H1 (cell line): ENCODE results near the gene CHAD. TPM values are rescaled to one million over a fixed set of nuclear protein-coding genes. Genes with fewer than 3 reads are reported as not detected.

Source experiments
- CTCF ChIA-PET: fragments of 300-600 bp; sonication (Branson Sonifier 250); formaldehyde crosslinking; loops from one replicate; lab custom pipeline; 2021; ENCODE audit not compliant: partially characterized antibody; lab: Charles Lee
- POLR2A ChIA-PET: fragments of 300-600 bp; sonication (Branson Sonifier 250); formaldehyde crosslinking; loops from one replicate; lab custom pipeline; 2021; ENCODE audit warnings: inconsistent platforms; ENCODE audit not compliant: partially characterized antibody; lab: Charles Lee
- DNase-seq, 2 experiments: peaks; one replicate each; pipeline versions ENCODE4 v3.0.0 to v3.0.0-alpha.2; 2010 to 2022; ENCODE audit warnings: low spot score in 2 of 2, low read depth in 1 of 2, mixed read lengths in 1 of 2
- FAIRE-seq: peaks from 2 replicates; lab custom pipeline; 2011; peaks lifted over from hg19 to GRCh38; lab: Jason Lieb, UNC
- H2AFZ ChIP-seq: 2 replicates; pipeline ENCODE4 v1.8.1; 2012; ENCODE audit warnings: low read length, inconsistent platforms
- H2AK5ac ChIP-seq: 2 replicates; pipeline ENCODE4 v1.6.1; 2013; ENCODE audit warnings: low read depth, low read length
- H2BK120ac ChIP-seq: replicated peaks from 2 replicates; pipeline ENCODE3; 2013; ENCODE audit warnings: low read depth, low read length, inconsistent platforms
- H2BK12ac ChIP-seq: 2 replicates; pipeline ENCODE4 v1.6.1; 2013; ENCODE audit warnings: low read depth, low read length
- H2BK15ac ChIP-seq: 2 replicates; pipeline ENCODE4 v1.6.1; 2013; ENCODE audit warnings: low read length
- H2BK20ac ChIP-seq: 2 replicates; pipeline ENCODE4 v1.6.1; 2013; ENCODE audit warnings: low read length
- H2BK5ac ChIP-seq: 2 replicates; pipeline ENCODE4 v1.6.1; 2013; ENCODE audit warnings: low read depth, low read length
- H3K14ac ChIP-seq: 2 replicates; pipeline ENCODE4 v1.6.1; 2013; ENCODE audit warnings: inconsistent platforms; ENCODE audit not compliant: insufficient read length
- H3K18ac ChIP-seq: 2 replicates; pipeline ENCODE4 v1.6.1; 2013; ENCODE audit warnings: low read length; ENCODE audit errors: extremely low read depth
- H3K23ac ChIP-seq: 2 replicates; pipeline ENCODE4 v1.6.1; 2013; ENCODE audit warnings: inconsistent platforms; ENCODE audit not compliant: insufficient read length
- H3K23me2 ChIP-seq: 2 replicates; pipeline ENCODE4 v1.6.1; 2013; ENCODE audit warnings: low read depth, low read length
- H3K27ac ChIP-seq: 2 replicates; pipeline ENCODE4 v1.6.1; 2011; ENCODE audit warnings: low read depth, low read length, inconsistent platforms
- H3K27me3 ChIP-seq, 4 experiments: replicated peaks in 1 of 4; 1 replicate in 1 of 4; 2 replicates in 3 of 4; pipeline versions ENCODE4 v1.6.1 to v1.8.1; 2011 to 2013; ENCODE audit warnings: low read length in 3 of 4, mild to moderate bottlenecking in 3 of 4, inconsistent platforms in 2 of 4, mixed read lengths in 2 of 4, moderate library complexity in 1 of 4; ENCODE audit not compliant: control insufficient read depth in 3 of 4, insufficient read depth in 3 of 4; ENCODE audit errors: extremely low read depth in 1 of 4
- H3K36me3 ChIP-seq, 4 experiments: 2 replicates each; pipeline versions ENCODE4 v1.6.1 to v1.8.1; 2011 to 2013; ENCODE audit warnings: mild to moderate bottlenecking in 4 of 4, low read length in 3 of 4, moderate library complexity in 2 of 4, control low read depth in 1 of 4, inconsistent platforms in 1 of 4; ENCODE audit not compliant: insufficient read depth in 4 of 4, control insufficient read depth in 2 of 4
- H3K4ac ChIP-seq: replicated peaks from 2 replicates; pipeline ENCODE3; 2013; ENCODE audit warnings: low read length, low read depth, mixed read lengths, inconsistent platforms; ENCODE audit not compliant: insufficient read length
- H3K4me1 ChIP-seq, 4 experiments: replicated peaks in 1 of 4; 1 replicate in 1 of 4; 2 replicates in 3 of 4; pipeline versions ENCODE4 v1.6.1 to v1.8.1; 2011 to 2013; ENCODE audit warnings: low read length in 3 of 4, inconsistent platforms in 2 of 4, mixed read lengths in 1 of 4; ENCODE audit not compliant: insufficient read depth in 4 of 4, control insufficient read depth in 3 of 4
- H3K4me2 ChIP-seq, 2 experiments: 2 replicates each; pipeline versions ENCODE4 v1.6.1 to v1.8.1; 2011 to 2013; ENCODE audit warnings: low read depth in 2 of 2, low read length in 2 of 2, control low read depth in 1 of 2, inconsistent platforms in 1 of 2, mild to moderate bottlenecking in 1 of 2; ENCODE audit not compliant: insufficient read depth in 1 of 2
- H3K4me3 ChIP-seq, 4 experiments: fragments of 200-600, 300-600 bp in 1 of 4; sonication (generic), shearing (Covaris generic), sonication (Bioruptor Twin) in 1 of 4; 2 replicates each; pipeline versions ENCODE4 v1.5.1 to v1.8.1; 2011 to 2016; ENCODE audit warnings: low read length in 4 of 4, low read depth in 3 of 4, control low read depth in 2 of 4, inconsistent platforms in 2 of 4, mild to moderate bottlenecking in 2 of 4, mixed read lengths in 1 of 4, moderate library complexity in 1 of 4; ENCODE audit not compliant: insufficient read depth in 2 of 4; ENCODE audit errors: extremely low read depth in 1 of 4
- H3K56ac ChIP-seq: replicated peaks from 2 replicates; pipeline ENCODE3; 2013; ENCODE audit warnings: low read depth, mild to moderate bottlenecking, mixed read lengths, low read length, inconsistent platforms; ENCODE audit not compliant: insufficient read length
- H3K79me1 ChIP-seq: 2 replicates; pipeline ENCODE4 v1.6.1; 2013; ENCODE audit warnings: low read depth, low read length, control low read depth
- H3K79me2 ChIP-seq, 2 experiments: 2 replicates each; pipeline versions ENCODE4 v1.6.1 to v1.8.1; 2012 to 2013; ENCODE audit warnings: low read length in 2 of 2, mild to moderate bottlenecking in 2 of 2, inconsistent platforms in 1 of 2; ENCODE audit not compliant: insufficient read depth in 2 of 2, control insufficient read depth in 1 of 2
- H3K9ac ChIP-seq, 4 experiments: replicated peaks in 1 of 4; 1 replicate in 1 of 4; 2 replicates in 3 of 4; pipeline versions ENCODE4 v1.6.1 to v1.8.1; 2011 to 2013; ENCODE audit warnings: low read depth in 3 of 4, low read length in 3 of 4, control low read depth in 2 of 4, mild to moderate bottlenecking in 2 of 4, moderate library complexity in 2 of 4, inconsistent platforms in 1 of 4; ENCODE audit errors: extremely low read depth in 1 of 4
- H3K9me3 ChIP-seq, 2 experiments: 2 replicates each; pipeline versions ENCODE4 v1.6.1 to v1.8.1; 2012 to 2013; ENCODE audit warnings: mild to moderate bottlenecking in 2 of 2, moderate library complexity in 2 of 2, control low read depth in 1 of 2, inconsistent platforms in 1 of 2, low read depth in 1 of 2, low read length in 1 of 2, mixed read lengths in 1 of 2; ENCODE audit not compliant: insufficient read depth in 2 of 2
- H4K20me1 ChIP-seq, 2 experiments: replicated peaks in 1 of 2; 2 replicates each; pipeline versions ENCODE3 to v1.8.1; 2011 to 2013; ENCODE audit warnings: inconsistent platforms in 2 of 2, low read length in 2 of 2, mild to moderate bottlenecking in 1 of 2; ENCODE audit not compliant: insufficient read depth in 2 of 2, control insufficient read depth in 1 of 2
- H4K5ac ChIP-seq: 2 replicates; pipeline ENCODE4 v1.6.1; 2013; ENCODE audit warnings: low read length, low read depth, mixed read lengths, inconsistent platforms; ENCODE audit not compliant: insufficient read length
- H4K8ac ChIP-seq: 2 replicates; pipeline ENCODE4 v1.8.0; 2013; ENCODE audit warnings: mild to moderate bottlenecking, moderate library complexity, low read length, inconsistent platforms; ENCODE audit not compliant: insufficient read depth; ENCODE audit errors: extremely low read depth
- H4K91ac ChIP-seq: replicated peaks from 2 replicates; pipeline ENCODE3; 2013; ENCODE audit warnings: low read length, mixed read lengths, inconsistent platforms; ENCODE audit not compliant: insufficient read length
- CHD2 ChIP-seq: IDR thresholded peaks from 2 replicates; pipeline ENCODE4 v1.6.1; 2012; ENCODE audit warnings: low read length, improper control_type of control experiment
- RNF2 ChIP-seq: fragments of 200-900, 300-1000 bp; sonication (generic); IDR thresholded peaks from 2 replicates; pipeline ENCODE4 v1.7.1; 2016; ENCODE audit warnings: borderline replicate concordance, low read depth, mild to moderate bottlenecking, antibody characterized with exemption, low read length; ENCODE audit not compliant: poor library complexity, severe bottlenecking; ENCODE audit errors: missing control alignments
- RXRA ChIP-seq: IDR thresholded peaks from 2 replicates; pipeline ENCODE4 v1.6.1; 2011; ENCODE audit warnings: low read depth, mild to moderate bottlenecking, low read length, moderate library complexity; ENCODE audit not compliant: insufficient read depth
- SAP30 ChIP-seq: fragments of 300-600 bp; sonication (generic); IDR thresholded peaks from 2 replicates; pipeline ENCODE4 v1.7.1; 2012; ENCODE audit warnings: low read length, moderate library complexity, mild to moderate bottlenecking, inconsistent platforms; ENCODE audit not compliant: insufficient read depth, insufficient replicate concordance
- TAF7 ChIP-seq: optimal IDR thresholded peaks from 2 replicates; pipeline ENCODE3; 2011; ENCODE audit warnings: low read depth, mild to moderate bottlenecking, inconsistent platforms, low read length, moderate library complexity, borderline replicate concordance
- WGBS, 2 experiments: shearing (Covaris generic) in 1 of 2; methylation state at CpG; one replicate each; pipeline versions ENCODE4 v1.1.6 to v1.1.7; 2013 to 2015; ENCODE audit warnings: low lambda C conversion rate in 2 of 2, mixed read lengths in 2 of 2, inconsistent platforms in 1 of 2, low coverage in 1 of 2, missing lambda C conversion rate in 1 of 2; ENCODE audit not compliant: insufficient replicate concordance in 2 of 2, insufficient coverage in 1 of 2, insufficient read length in 1 of 2; ENCODE audit errors: extremely low coverage in 1 of 2, missing lambda C conversion rate in 1 of 2; 5-methylcytosine and 5-hydroxymethylcytosine counted together
- polyA plus RNA-seq, 7 experiments: library from polyadenylated mRNA; depleted of rRNA in 3 of 7; stranded (reverse) in 5 of 7; unstranded in 2 of 7; fragments of >200 nt in 5 of 7; fragments of 200-250 nt in 2 of 7; gene quantifications; 1 replicate in 5 of 7; 2 replicates in 1 of 7; 4 replicates in 1 of 7; pipeline versions ENCODE4 v1.2.1 to v1.2.3, GENCODE V29; 2011 to 2013; ENCODE audit warnings: missing spikeins in 2 of 7, mixed read lengths in 2 of 7
- total RNA-seq: library from RNA; stranded (reverse); fragmentation: NEBNext Ultra II Directional; extraction: Animal tissue kit (Norgen Biotek cat#: 25700); gene quantifications from 2 replicates; pipeline ENCODE4 v1.2.1, GENCODE V29; 2021

CHAD gene
- total and polyA plus RNA-seq, 2 of the 8 experiments (the other 6 are each of a cell fraction or from before 2014, with no cell fraction given), result 0.03 TPM; not detected in 1

GRCh38 chr17:50421308-50422051, 47.2 kb downstream of the CHAD start:
- ChIA-PET CTCF (interaction anchor here (0.6 to 2.2 kb wide), 2 partner anchors 24 to 96 kb away, joined by 4 to 14 read pairs; partner anchors contain the start of gene LRRC59), POLR2A (no interaction called here)
- H3K27me3 ChIP-seq, result peaks cover 0 to 2% (median 0%) of the 10 kb centered on the region in 4 experiments; a peak in 3 of 7 replicates
- no peak overlapping the region for H3K9ac ChIP-seq
- no peak overlapping the region for H2BK15ac ChIP-seq
- H2AK5ac ChIP-seq, result no peak overlapping the region
- H4K91ac ChIP-seq, result no peak overlapping the region
- H3K4me1 ChIP-seq, result peaks cover 0 to 8% (median 4%) of the 10 kb centered on the region in 4 experiments; a peak in 5 of 7 replicates
- DNase-seq, result no peak
- H3K56ac ChIP-seq, result no peak overlapping the region
- H3K79me2 ChIP-seq, result no peaks in the 10 kb centered on the region
- TF ChIP-seq RXRA (no peak), TAF7 (no peak), RNF2 (no peak), CHD2 (no peak), SAP30 (no peak)
- H3K27ac ChIP-seq, result no peak overlapping the region
- peaks cover 5% of the 10 kb centered on the region; the same call in 1 of the 2 replicates for H3K23me2 ChIP-seq
- H4K5ac ChIP-seq, result no peak overlapping the region
- no peak overlapping the region for H3K23ac ChIP-seq
- H4K8ac ChIP-seq, result no peak overlapping the region
- H2AFZ ChIP-seq, result no peak overlapping the region
- no peaks in the 10 kb centered on the region for H3K36me3 ChIP-seq
- no peak overlapping the region for H3K18ac ChIP-seq
- no peaks in the 10 kb centered on the region for H4K20me1 ChIP-seq
- no peak overlapping the region for H3K4me2 ChIP-seq
- H3K4ac ChIP-seq, result no peak overlapping the region
- no peak overlapping the region for H2BK5ac ChIP-seq
- no peak overlapping the region for H3K4me3 ChIP-seq
- H2BK120ac ChIP-seq, result no peak overlapping the region
- no peaks in the 10 kb centered on the region for H3K79me1 ChIP-seq
- peaks cover 3% of the 10 kb centered on the region in 2 experiments; a peak in 1 of 4 replicates for H3K9me3 ChIP-seq
- no peak overlapping the region for H3K14ac ChIP-seq
- FAIRE-seq, result no peak
- 77% methylated on average over 3 of the region's 3 CpGs; no CpG with 5 or more reads in 1 of the 2 experiments for WGBS, 2 experiments
- no peak overlapping the region for H2BK12ac ChIP-seq
- H2BK20ac ChIP-seq, result no peak overlapping the region
